ENCODE results near the gene BTBD16.

BTBD16 gene

DNA sequence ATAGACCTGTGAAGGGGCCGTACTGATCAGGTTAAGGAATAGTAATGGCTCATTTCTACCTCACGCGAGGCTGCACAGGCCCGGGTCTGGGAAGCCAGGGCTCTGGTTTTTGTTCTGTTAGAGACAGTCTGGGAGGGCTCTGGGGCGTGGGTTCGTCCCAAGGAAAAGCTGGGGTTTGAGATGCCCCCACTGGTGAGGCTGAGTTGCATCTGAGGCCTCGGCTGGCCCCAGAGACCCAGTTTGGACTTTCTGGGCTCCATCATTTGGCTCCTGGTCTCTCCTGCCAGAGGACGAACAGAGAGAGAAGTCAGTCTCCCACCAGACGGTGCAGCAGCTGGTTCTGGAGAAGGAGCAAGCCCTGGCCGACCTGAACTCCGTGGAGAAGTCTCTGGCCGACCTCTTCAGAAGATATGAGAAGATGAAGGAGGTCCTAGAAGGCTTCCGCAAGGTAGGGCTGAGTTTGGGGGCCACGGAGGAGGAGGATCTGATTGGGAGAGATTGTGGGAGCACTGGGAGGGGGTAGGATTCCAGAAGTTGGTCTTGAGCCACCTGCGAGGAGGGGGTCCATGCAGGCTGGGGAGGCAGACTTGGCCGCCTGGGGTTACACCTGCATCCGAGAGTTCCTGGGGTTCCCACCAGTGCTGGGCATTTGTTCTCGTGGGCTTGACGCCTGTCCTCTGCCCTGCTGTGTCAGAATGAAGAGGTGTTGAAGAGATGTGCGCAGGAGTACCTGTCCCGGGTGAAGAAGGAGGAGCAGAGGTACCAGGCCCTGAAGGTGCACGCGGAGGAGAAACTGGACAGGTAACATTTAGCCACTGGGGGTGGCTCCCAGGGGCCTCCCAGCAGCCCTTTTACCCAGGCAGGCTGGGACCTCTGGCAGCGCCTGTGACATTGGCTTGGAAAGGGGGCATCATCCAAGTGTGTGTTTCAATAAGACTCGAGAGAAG, 22.5 kb upstream of the BTBD16 start:
- DNase-seq = no peak

DNA sequence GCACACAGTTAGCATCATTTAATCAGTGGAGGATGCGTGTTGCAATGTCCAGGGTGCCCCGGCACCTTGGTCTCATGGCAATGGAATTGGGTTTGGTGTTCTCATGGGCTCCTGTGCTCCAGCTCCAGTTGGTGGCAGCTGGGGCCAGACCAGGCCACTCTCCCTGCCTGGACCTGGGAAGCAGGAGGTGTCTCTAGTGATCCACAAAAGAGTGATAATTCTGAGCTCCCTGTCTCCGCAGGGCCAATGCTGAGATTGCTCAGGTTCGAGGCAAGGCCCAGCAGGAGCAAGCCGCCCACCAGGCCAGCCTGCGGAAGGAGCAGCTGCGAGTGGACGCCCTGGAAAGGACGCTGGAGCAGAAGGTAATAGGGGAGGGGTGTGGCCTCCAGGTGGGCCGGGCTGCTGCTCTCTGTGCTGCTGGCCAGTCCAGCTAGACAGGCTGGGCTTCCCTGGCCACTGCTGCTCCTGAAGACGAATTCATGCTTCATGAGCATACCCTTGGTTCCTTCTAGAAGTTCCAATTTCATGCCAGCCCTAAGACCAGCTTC, 21.7 kb upstream of the BTBD16 start:
- DNase-seq = no peak

- no peak for DNase-seq
Measured at GRCh38 chr10:122249991-122250750, 20.9 kb upstream of the BTBD16 start.

GRCh38 chr10:122251459-122252255, 19.4 kb upstream of the BTBD16 start:
- no peak for DNase-seq

- DNase-seq = no peak
Measured at GRCh38 chr10:122252805-122253204, 18.3 kb upstream of the BTBD16 start.

DNA sequence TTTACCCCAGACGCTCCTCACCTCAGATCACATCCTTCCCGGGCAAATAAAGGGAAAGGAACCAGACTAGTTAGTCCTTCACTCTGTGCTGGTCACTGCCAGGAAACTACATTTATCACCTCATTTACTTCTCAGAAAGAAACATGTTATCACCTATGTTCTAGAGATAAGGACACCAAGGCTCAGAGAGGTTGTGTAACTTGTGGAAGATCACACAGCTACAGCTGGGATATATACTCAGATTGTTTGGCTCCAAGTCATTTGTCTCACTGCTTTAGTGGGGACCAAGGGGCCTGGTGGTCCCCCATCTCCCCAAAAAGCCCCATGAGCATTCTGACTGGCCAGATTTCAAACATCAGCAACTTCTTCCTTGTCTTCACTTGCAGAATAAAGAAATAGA, 17.5 kb upstream of the BTBD16 start:
- no peak for DNase-seq

DNA sequence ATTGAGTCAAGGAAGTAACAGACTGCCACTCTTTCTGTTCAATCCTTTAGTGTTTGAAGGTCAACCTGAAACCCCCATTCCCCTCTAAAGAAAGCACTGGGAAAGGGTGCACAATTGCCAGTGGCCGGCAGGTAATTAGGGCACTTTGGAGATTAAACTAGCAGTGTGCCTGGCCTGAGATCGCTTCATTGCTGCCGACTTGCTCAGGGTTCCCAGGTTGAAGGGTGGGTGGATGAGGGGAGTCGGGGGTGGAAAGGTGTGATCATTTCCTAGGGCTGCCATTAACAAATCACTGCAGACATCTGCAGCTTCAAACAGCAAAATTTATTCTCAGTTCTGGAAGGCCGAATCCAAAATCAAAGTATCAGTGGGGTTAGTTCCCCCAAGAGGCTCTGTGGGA, 16.3 kb upstream of the BTBD16 start:
- DNase-seq = no peak

- DNase-seq = no peak
Measured at GRCh38 chr10:122255509-122256301, 15.4 kb upstream of the BTBD16 start.

DNA sequence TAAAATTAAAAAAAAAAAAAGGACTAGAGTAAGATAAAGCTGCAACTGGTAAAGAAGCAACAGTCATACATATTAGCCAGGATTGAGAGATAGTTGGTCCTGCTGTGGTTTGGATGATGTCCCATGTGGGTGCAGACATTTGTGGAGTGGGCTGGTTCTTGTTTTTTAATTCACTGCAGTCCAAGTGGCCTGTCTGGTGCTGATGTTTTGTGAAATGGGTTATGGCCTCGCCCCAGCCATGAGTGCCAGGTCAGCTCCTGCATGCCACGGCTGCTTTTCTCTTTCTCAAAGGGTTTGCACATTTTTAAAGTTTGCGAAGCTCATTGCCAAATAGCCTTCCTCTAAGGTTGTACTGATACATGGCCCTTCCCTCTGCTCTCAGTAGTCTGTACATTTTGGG, 14.1 kb upstream of the BTBD16 start:
- DNase-seq = no peak

DNA sequence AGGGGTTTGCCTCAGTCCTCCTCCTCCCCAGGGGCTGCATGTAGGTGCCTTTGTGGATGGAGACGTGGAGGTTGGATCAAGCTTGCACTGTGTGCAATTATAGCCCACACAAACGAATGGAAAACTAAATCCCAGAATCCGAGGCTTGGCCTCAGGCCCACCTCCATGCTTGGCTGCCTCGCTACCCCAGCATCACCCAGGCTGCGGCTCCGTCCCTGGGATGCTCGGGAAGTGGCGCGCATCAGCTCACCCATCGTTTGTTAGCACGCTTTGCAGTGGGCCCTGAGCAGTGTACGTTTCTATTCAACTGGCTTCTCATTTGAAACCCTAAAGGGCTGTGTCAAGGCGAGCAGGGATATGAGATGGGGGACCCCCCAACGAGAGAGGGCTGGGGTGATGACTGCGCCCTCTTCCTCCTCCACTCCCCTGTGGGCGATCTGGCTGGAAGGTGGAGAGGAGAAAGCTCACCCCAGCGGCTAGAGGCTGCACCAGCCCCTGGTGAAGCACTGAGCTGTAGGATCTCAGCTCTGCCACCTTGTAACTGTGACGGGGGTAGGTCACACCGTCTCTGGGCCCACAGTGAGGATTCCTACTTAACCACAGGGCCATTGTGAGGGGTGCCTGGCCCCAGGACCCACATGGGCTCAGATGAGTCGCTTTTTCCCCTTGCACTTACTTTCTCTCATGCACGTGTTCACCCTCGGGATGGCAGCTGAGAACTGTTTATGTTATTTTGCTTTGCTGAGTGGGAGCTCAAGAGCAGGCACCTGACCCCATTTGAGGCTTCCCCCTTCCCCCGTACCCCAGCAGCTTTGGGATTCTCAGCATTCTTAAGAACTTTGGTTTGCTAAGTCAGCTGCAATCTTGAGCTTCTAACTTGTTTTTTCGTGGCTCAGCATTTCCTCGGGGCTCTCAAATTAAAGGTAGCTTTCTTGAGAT, 12.7 kb upstream of the BTBD16 start:
- peak; percentile 10 for DNase-seq

DNA sequence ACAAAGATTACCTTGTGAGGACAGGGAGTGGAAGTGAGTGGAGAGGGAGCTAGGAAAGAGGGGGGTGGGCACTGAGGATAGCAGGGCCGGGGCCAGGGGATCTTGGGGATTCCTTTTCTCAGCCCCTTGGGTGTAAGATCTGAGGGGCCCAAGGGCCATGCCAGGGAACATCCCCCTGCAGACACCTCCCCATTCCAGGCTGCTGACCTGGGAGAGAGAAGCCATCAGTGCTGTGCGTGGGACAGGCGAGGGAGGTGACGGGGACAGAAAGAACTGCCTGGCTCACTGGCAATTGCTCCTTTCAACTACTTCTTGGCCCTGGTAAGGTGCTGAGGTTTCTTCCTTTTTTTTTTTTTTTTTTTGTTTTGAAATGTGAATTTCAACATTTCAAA, 12.0 kb upstream of the BTBD16 start:
- no peak for DNase-seq

GRCh38 chr10:122261584-122261983, 9.5 kb upstream of the BTBD16 start:
- DNase-seq = no peak

DNA sequence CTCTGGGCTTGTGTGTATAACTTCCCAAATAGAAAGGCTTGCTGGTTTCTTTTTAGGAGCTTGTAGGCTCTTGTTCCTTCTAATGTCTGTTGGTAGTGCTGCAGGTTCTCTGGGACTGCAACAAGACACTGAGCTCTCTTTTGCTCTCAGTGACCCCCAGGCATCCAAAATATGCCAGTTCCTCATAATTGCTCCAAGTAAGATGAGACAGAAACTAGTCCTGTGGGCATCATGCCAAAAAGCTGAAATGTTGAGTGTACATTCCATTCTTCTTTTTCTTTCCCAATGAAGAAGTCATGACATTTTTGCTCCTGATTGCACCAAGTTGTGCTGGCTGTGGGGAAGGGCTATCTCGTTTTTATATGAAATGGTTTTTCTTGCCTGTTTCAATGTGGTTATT, 7.1 kb upstream of the BTBD16 start:
- DNase-seq = peak; percentile 76

GRCh38 chr10:122264436-122264835, 6.7 kb upstream of the BTBD16 start:
- DNase-seq = peak; percentile 19

DNA sequence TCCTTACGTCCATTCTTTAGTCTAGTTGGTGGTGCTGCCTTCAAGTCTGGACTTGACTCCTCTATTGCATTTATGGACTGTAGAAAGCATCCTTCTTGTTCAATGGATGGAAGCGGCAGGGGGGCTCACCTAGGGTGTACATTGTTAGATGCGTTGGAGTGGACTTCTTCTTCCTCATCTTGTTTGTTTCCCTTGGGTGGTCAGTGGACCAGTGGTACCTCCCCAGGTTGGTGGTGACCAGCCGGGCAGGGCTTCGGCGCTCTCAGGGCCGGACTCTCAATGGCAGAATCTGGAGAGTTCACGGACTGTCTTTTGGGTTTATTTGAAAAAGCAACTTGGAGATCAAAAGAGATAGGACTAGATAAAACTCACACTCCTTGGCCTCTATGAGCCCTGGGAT, 6.2 kb upstream of the BTBD16 start:
- no peak for DNase-seq

DNA sequence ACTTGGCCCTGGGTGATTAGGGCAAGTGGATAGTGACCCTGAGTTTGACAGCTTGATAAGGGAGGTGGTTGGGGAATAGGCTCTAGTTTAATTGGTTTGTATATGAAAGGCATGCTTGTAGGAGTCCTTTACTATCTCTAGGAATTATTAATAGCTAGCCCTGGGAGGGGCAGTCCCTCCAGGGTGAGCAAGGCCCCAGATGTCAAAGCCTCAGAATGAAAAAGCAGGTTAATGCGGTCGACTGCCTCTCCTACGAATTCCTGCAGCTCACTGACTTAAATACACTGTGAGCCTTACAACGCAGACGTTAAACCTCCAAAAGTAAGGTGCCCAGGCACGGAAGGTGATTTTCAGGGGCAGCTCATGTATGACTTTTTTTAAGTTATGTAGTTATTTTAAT, 5.2 kb upstream of the BTBD16 start:
- DNase-seq = peak; percentile 86

GRCh38 chr10:122267849-122268737, 3.0 kb upstream of the BTBD16 start:
- peak; percentile 33 for DNase-seq

GRCh38 chr10:122269059-122269687, 1.9 kb upstream of the BTBD16 start:
- no peak for DNase-seq

DNA sequence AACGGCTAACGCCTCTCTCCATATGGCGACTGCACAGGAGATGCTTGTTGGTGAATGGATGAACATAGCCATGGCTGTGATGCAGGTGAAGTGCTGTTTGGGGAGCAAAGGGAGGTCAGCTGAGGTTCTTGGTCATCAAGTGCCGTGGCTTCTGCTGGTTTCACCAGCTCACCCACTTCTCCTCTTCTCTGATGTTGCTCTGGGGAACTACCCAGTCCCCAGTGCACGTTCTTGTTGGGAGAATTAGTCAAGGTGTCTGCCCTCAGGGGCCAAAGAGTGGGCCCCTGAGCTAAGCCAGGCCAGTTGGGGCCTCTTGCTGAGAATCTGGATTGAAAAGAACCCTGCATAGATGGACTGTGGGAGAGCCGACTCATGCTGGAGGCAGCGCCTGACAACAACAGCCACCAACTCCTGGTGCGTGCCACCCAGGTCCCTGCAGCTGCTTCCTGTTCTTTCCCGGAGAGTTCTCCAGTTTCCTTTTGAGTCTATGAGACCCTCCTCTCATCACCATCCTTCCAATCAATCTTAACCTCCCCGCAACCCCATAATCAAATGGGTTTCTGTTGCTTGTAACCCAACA, 3.0 kb downstream of the BTBD16 start:
- no peak for DNase-seq

Data from kidney glomerular epithelial cell (primary cell).